AG04449 (cell line): Measurements from ENCODE around the gene GPM6B.

ENCODE experiments used
- CTCF ChIA-PET: fragments of 350-600 bp; formaldehyde crosslinking; extraction: SDS; loops from one replicate; lab custom pipeline; 2021; ENCODE audit warnings: antibody characterized with exemption; lab: Yijun Ruan, JAX
- POLR2A ChIA-PET: fragments of 400-600, 350-600 bp; formaldehyde crosslinking; extraction: SDS; loops from one replicate; lab custom pipeline; 2020; ENCODE audit warnings: antibody characterized with exemption, inconsistent platforms; lab: Yijun Ruan, JAX
- DNase-seq: peaks from one replicate; pipeline ENCODE4 v3.0.0-alpha.2; 2010; ENCODE audit warnings: low read depth, low spot score
- H3K4me3 ChIP-seq: 2 replicates; pipeline ENCODE4 v1.5.1; 2011; ENCODE audit warnings: low read depth, mild to moderate bottlenecking, control low read depth, low read length
- TF ChIP-seq, protein P1 (sequence below): IDR thresholded peaks from one replicate; pipeline ENCODE4 v1.5.1; 2011; ENCODE audit warnings: mild to moderate bottlenecking, moderate library complexity, low read length, control low read depth, inconsistent platforms; ENCODE audit not compliant: insufficient read depth; ENCODE audit errors: missing control alignments

GPM6B gene, protein sequence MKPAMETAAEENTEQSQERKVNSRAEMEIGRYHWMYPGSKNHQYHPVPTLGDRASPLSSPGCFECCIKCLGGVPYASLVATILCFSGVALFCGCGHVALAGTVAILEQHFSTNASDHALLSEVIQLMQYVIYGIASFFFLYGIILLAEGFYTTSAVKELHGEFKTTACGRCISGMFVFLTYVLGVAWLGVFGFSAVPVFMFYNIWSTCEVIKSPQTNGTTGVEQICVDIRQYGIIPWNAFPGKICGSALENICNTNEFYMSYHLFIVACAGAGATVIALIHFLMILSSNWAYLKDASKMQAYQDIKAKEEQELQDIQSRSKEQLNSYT

GRCh38 chrX:13816643-13817627 is at the start of gene GPM6B:
TSS of gene GPM6B (minus strand) at chrX:13817093. CDS start at chrX:13816904, 189 bp downstream.
- TF ChIP-seq, protein P1, sequence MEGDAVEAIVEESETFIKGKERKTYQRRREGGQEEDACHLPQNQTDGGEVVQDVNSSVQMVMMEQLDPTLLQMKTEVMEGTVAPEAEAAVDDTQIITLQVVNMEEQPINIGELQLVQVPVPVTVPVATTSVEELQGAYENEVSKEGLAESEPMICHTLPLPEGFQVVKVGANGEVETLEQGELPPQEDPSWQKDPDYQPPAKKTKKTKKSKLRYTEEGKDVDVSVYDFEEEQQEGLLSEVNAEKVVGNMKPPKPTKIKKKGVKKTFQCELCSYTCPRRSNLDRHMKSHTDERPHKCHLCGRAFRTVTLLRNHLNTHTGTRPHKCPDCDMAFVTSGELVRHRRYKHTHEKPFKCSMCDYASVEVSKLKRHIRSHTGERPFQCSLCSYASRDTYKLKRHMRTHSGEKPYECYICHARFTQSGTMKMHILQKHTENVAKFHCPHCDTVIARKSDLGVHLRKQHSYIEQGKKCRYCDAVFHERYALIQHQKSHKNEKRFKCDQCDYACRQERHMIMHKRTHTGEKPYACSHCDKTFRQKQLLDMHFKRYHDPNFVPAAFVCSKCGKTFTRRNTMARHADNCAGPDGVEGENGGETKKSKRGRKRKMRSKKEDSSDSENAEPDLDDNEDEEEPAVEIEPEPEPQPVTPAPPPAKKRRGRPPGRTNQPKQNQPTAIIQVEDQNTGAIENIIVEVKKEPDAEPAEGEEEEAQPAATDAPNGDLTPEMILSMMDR: no peak
- DNase-seq: no peak
- H3K4me3 ChIP-seq: no peak within 1 kb of the TSS
- ChIA-PET CTCF (no interaction called here), POLR2A (no interaction called here)

- DNase-seq: no peak
- TF ChIP-seq, protein P1: no peak
- H3K4me3 ChIP-seq: no peak overlapping the region
- POLR2A ChIA-PET: no interaction called here
- CTCF ChIA-PET: no interaction called here
Measured at GRCh38 chrX:13864264-13864663, 47.4 kb upstream of the GPM6B start.

DNA sequence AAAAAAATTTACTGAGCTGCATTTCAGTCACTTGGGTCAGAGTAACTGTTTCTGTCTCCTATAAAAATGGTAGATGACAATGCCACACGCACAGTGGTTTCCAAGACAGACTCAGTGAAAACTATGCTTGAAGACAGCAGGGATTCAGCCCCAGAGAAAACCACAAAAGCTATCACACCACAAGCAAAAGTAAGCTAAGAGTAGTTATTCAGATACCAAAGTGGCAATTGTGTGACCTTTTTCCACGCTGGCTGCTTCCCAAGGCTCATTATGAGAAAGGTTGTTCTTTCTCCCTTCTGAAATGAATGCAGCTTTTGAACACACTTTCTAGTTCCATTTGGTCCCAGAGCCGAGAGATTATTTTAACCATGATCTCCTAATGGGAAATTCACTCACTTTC is 46.4 kb upstream of the GPM6B start:
- no peak overlapping the region for H3K4me3 ChIP-seq
- POLR2A ChIA-PET: no interaction called here
- DNase-seq: no peak
- CTCF ChIA-PET: no interaction called here
- TF ChIP-seq, protein P1: no peak

GRCh38 chrX:13859724-13860123 is 42.8 kb upstream of the GPM6B start:
- TF ChIP-seq, protein P1: no peak
- H3K4me3 ChIP-seq: no peak overlapping the region
- no peak for DNase-seq
- ChIA-PET POLR2A (no interaction called here), CTCF (no interaction called here)

DNA sequence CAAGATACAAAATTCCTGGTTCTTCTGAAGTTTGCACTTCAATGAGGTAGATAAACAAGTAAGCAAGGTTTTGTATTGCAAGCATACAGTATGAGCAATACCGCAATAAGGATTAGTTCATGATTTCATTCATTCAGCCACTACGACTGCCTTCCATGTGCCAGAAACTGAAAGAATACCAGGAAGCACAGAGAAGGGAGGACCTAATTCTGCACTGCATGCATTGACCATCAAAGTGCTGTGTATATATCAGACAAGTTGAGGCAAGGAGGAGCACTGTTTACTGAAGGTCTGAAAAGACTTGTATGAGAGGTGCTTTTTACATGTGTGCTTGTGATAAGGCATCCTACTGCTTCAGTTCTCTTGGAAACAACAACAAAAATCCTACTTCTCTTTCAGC is 40.9 kb upstream of the GPM6B start:
- DNase-seq: no peak
- CTCF ChIA-PET: no interaction called here
- TF ChIP-seq, protein P1: no peak
- H3K4me3 ChIP-seq: no peak overlapping the region
- POLR2A ChIA-PET: no interaction called here
